GM23338 (cell line): ENCODE data around the gene FUT7. TPM values are rescaled to one million over a fixed set of nuclear protein-coding genes. Genes with fewer than 3 reads are reported as not detected.

Source experiments
- ATAC-seq: fragments of 200-7000 bp; cut with Tn5 transposase; 3 replicates; pipeline ENCODE4 v1.9.1; 2020
- DNase-seq: peaks from one replicate; pipeline ENCODE4 v3.0.0-alpha.2; 2015; ENCODE audit warnings: low spot score
- H2AFZ ChIP-seq: fragments of 200-600 bp; sonication (generic); 2 replicates; pipeline ENCODE4 v1.8.0; 2016; ENCODE audit warnings: antibody characterized with exemption, mild to moderate bottlenecking, moderate library complexity
- H3F3A ChIP-seq: fragments of 200-600 bp; sonication (generic); replicated peaks from 2 replicates; pipeline ENCODE4 v1.8.0; 2017; ENCODE audit warnings: antibody characterized with exemption, mixed run types, low read depth
- H3K27ac ChIP-seq: fragments of 200-600 bp; sonication (generic); 2 replicates; pipeline ENCODE4 v1.6.1; 2016; ENCODE audit warnings: low read depth
- H3K27me3 ChIP-seq: fragments of 200-600 bp; sonication (generic); 2 replicates; pipeline ENCODE4 v1.8.0; 2016; ENCODE audit warnings: mild to moderate bottlenecking, mixed run types, moderate library complexity; ENCODE audit not compliant: insufficient read depth
- H3K36me3 ChIP-seq: fragments of 200-600 bp; sonication (generic); 2 replicates; pipeline ENCODE4 v1.8.0; 2016; ENCODE audit warnings: mild to moderate bottlenecking; ENCODE audit not compliant: insufficient read depth
- H3K4me1 ChIP-seq: fragments of 200-600 bp; sonication (generic); 2 replicates; pipeline ENCODE4 v1.8.0; 2016; ENCODE audit warnings: mild to moderate bottlenecking, moderate library complexity; ENCODE audit not compliant: insufficient read depth
- H3K4me2 ChIP-seq: fragments of 200-600 bp; sonication (generic); 2 replicates; pipeline ENCODE4 v1.7.1; 2017; ENCODE audit warnings: mixed run types
- H3K4me3 ChIP-seq: fragments of 200-600 bp; sonication (generic); 2 replicates; pipeline ENCODE4 v1.6.1; 2016; ENCODE audit warnings: mixed run types
- H3K79me2 ChIP-seq: fragments of 200-600 bp; sonication (generic); replicated peaks from 2 replicates; pipeline ENCODE4 v1.8.0; 2017; ENCODE audit warnings: mild to moderate bottlenecking; ENCODE audit not compliant: insufficient read depth
- H3K9me2 ChIP-seq: fragments of 200-600 bp; sonication (generic); 2 replicates; pipeline ENCODE4 v1.8.0; 2017; ENCODE audit not compliant: insufficient read depth
- H4K20me1 ChIP-seq: fragments of 200-600 bp; sonication (generic); replicated peaks from 2 replicates; pipeline ENCODE4 v1.8.0; 2017; ENCODE audit warnings: mild to moderate bottlenecking; ENCODE audit not compliant: insufficient read depth
- H3K27ac Mint-ChIP-seq: 2 replicates; pipeline ENCODE4 v1.8.0; 2020; ENCODE audit warnings: inconsistent platforms, mild to moderate bottlenecking, moderate library complexity, mixed read lengths
- H3K27me3 Mint-ChIP-seq: 3 replicates; pipeline ENCODE4 v1.8.0; 2022; ENCODE audit warnings: low read depth, mild to moderate bottlenecking, moderate library complexity, mixed read lengths, inconsistent platforms; ENCODE audit not compliant: insufficient read depth, poor library complexity
- H3K36me3 Mint-ChIP-seq: 3 replicates; pipeline ENCODE4 v1.8.0; 2021; ENCODE audit warnings: low read depth, mild to moderate bottlenecking, inconsistent platforms, moderate library complexity, mixed read lengths
- H3K4me1 Mint-ChIP-seq: 3 replicates; pipeline ENCODE4 v1.8.0; 2020; ENCODE audit warnings: mild to moderate bottlenecking, inconsistent platforms, mixed read lengths
- H3K4me3 Mint-ChIP-seq: 3 replicates; pipeline ENCODE4 v1.8.0; 2021; ENCODE audit warnings: moderate library complexity, mild to moderate bottlenecking, inconsistent platforms, mixed read lengths
- H3K9me3 Mint-ChIP-seq: 3 replicates; pipeline ENCODE4 v1.8.0; 2020; ENCODE audit warnings: moderate library complexity, mild to moderate bottlenecking, inconsistent platforms, mixed read lengths
- CREB1 ChIP-seq: fragments of 250-450 bp; sonication (Bioruptor Pico); IDR thresholded peaks from 2 replicates; pipeline ENCODE4 v1.5.0; 2020; ENCODE audit warnings: low read depth, mild to moderate bottlenecking, moderate library complexity
- CTCF ChIP-seq, 2 experiments: fragments of 200-600 bp in 1 of 2; sonication (generic) in 1 of 2; conservative IDR thresholded peaks; 2 replicates each; pipeline versions ENCODE4 v1.5.1 to v1.6.1; 2016 to 2017; ENCODE audit warnings: antibody characterized with exemption in 2 of 2, low read depth in 2 of 2, mild to moderate bottlenecking in 2 of 2, moderate library complexity in 1 of 2
- EZH2 ChIP-seq: fragments of 200-600 bp; sonication (generic); IDR thresholded peaks from one replicate; pipeline ENCODE4 v1.8.0; 2017; ENCODE audit warnings: antibody characterized with exemption, mild to moderate bottlenecking, low read depth; ENCODE audit not compliant: unreplicated experiment
- JUNB ChIP-seq: IDR thresholded peaks from one replicate; pipeline ENCODE4 v1.6.1; 2016; ENCODE audit warnings: antibody characterized with exemption; ENCODE audit not compliant: unreplicated experiment
- POLR2AphosphoS5 ChIP-seq: IDR thresholded peaks from 2 replicates; pipeline ENCODE4 v1.6.1; 2016; ENCODE audit warnings: antibody characterized with exemption, low read depth
- REST ChIP-seq: IDR thresholded peaks from one replicate; pipeline ENCODE4 v1.6.1; 2018; ENCODE audit warnings: antibody characterized with exemption; ENCODE audit not compliant: unreplicated experiment
- ZNF462 ChIP-seq: fragments of 250-450 bp; sonication (Bioruptor Pico); IDR thresholded peaks from 2 replicates; pipeline ENCODE4 v1.5.0; 2020; ENCODE audit warnings: mild to moderate bottlenecking, moderate library complexity
- polyA plus RNA-seq: library from polyadenylated mRNA; unstranded; fragments of >200 nt; fragmentation: Nextera tagmentation; extraction: Ambion mirVana; gene quantifications from 2 replicates; pipeline ENCODE4 v1.2.1, GENCODE V29; 2016
- total RNA-seq: library from RNA; depleted of rRNA; stranded (reverse); fragments of >200 nt; shearing (Covaris generic); gene quantifications from 2 replicates; pipeline ENCODE4 v1.2.3, GENCODE V29; 2014

The FUT7 gene
- total and polyA plus RNA-seq, 2 experiments from 2014 or later: not detected

- TF ChIP-seq CTCF (conservative IDR thresholded peaks at IDR 0.05; ENCODE audit: low read depth in 2 of 2) (no peak), POLR2AphosphoS5 (no peak), REST (no peak), JUNB (no peak), CREB1 (CRISPR knock-in tag) (no peak)
These were observed 20.7 kb downstream of the FUT7 start (continued) for GRCh38 chr9:137011156-137011555.

- DNase-seq: no peak
- Mint-ChIP-seq H3K27ac (no peak overlapping the region), H3K27me3 (peaks cover 2% of the 10 kb centered on the region), H3K4me1 (no peaks in the 10 kb centered on the region), H3K4me3 (no peak overlapping the region), H3K9me3 (peaks cover 10% of the 10 kb centered on the region), H3K36me3 (peaks cover under 1% of the 10 kb centered on the region; the same call in 1 of the 3 replicates)
- Histone ChIP-seq H3K4me2 (no peak overlapping the region), H3K27me3 (no peaks in the 10 kb centered on the region), H3K79me2 (no peaks in the 10 kb centered on the region), H3K27ac (no peak overlapping the region), H3K36me3 (no peaks in the 10 kb centered on the region), H4K20me1 (no peaks in the 10 kb centered on the region), H3K9me2 (no peaks in the 10 kb centered on the region), H3K4me3 (no peak overlapping the region), H3F3A (no peaks in the 10 kb centered on the region), H2AFZ (no peak overlapping the region), H3K4me1 (no peaks in the 10 kb centered on the region)
- ATAC-seq: no peak
- TF ChIP-seq EZH2 (no peak), REST (no peak), ZNF462 (CRISPR knock-in tag) (no peak), CREB1 (CRISPR knock-in tag) (no peak)
These were observed 21.8 kb downstream of the FUT7 start for GRCh38 chr9:137009938-137010732.
